HG02884 (cell line): ENCODE measurements around the gene GATB.
"Not testable (repeated sequence)": the region's sequence is repeated elsewhere in the genome, so short reads cannot be mapped to it uniquely, and the experiment has no call there.

Experiments
- ATAC-seq: cut with Tn5 transposase; IDR thresholded peaks from one replicate; pipeline ENCODE4 v1.9.1; 2021; ENCODE audit warnings: mild to moderate bottlenecking, moderate library complexity; ENCODE audit not compliant: unreplicated experiment

The GATB gene

DNA sequence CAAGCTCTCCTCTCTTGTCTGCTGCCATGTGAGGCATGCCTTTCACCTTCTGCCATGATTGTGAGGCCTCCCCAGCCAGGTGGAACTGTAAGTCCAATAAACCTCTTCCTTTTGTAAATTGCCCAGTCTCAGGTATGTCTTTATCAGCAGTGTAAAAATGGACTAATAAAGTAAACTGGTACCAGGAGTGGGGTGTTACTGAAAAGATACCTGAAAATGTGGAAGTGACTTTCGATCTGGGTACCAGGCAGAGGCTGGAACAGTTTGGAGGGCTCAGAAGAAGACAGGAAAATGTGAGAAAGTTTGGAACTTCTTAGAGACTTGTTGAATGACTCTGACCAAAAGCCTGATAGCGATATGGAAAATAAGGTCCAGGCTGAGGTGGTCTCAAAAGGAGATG, 24.0 kb downstream of the GATB start:
- not testable (repeated sequence) for ATAC-seq

- no peak for ATAC-seq
Observed at GRCh38 chr4:151736361-151736760, 24.4 kb downstream of the GATB start.

GRCh38 chr4:151731670-151732069, 29.1 kb downstream of the GATB start:
- not testable (repeated sequence) for ATAC-seq

DNA sequence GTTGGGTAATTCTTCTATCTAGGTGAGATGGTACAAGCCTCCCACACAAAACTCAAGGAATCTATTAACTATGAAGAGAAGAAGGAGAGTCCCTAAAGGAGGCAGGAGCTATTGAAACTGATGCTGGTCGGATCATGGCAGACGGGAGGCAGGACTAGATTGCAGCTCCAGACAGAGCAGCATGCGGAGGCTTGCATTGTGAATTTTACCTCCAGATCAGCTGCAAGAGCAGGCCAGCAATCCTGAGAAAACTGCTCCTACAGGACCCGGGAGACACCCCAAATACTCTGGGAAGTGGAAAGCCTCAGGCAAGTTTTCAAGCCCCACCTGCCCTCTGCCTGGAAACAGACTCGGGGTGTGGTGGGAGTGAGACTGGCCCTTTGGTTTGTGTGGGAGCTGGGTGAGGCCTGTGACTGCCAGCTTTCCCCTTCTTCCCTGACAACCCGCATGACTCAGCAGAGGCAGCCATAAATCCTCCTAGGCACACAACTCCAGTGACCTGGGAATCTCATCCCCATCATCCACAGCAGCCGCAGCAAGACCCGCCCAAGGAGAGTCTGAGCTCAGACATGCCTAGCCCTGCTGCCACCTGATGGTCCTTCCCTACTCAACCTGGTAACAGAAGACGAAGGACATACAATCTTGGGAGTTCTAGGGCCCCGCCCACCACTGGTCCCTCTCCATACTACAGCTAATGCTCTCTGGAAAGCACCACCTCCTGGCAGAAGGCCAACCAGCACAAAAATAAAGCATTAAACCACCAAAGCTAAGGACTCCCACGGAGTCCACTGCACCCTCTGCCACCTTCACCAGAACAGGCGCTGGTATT, 30.9 kb downstream of the GATB start:
- no peak for ATAC-seq

DNA sequence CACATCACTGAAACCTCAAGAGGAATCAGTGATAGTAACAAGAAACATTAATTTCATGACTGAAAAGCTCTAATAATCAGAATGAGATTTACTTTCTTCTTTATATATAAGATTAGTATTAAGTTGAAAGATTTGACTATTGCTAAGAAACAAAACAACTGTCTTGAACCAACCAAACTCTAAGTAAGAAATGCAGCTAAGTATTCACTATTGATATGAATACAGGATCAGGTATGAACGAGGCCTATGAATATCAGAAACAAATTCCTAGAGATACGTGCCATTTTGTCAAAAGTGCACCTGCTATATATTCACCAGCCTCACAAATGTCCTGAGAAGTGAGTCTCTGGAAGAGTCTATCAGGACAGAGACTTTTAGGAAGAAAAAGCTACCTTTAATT, 32.1 kb downstream of the GATB start:
- ATAC-seq: no peak

DNA sequence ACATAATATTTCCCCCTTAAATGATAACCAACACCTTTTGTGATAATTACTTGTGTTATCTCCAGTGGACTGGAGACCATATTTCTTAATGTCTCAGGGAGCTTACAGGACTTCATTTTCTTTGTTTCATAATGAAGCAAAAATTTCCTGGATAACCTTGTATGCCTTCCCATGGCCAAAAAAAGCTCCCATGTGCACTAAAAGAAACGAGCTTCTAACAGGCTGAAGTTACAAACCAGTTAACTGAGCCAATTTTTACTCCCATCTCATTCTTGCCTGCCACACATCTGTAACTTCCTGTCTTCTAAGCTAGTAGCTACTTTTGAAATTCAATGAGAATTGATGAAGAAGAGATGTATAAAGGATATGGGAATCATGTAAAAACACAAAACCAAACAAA, 32.8 kb downstream of the GATB start:
- no peak for ATAC-seq

DNA sequence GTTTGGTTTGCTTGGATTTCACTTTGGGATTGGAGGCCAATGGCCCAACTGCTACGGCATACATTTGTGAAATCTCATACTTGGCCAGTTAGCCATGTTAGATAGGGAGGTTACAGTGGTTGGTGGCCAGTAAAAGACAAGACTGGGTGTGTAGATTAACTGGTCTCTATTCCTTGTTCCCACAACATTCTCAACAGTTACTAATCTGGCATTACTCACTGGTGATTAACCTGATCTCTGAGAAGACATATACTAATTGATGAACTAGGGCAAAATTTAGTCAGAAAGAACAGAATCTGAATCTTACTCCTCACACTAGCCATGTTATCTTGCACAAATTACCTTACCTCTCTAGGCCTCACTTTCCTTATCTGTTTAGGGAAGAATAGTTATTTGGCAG, 33.4 kb downstream of the GATB start:
- ATAC-seq: no peak

- no peak for ATAC-seq
Observed at GRCh38 chr4:151725087-151725486, 35.7 kb downstream of the GATB start.

GRCh38 chr4:151721916-151722315, 38.9 kb downstream of the GATB start:
- no peak for ATAC-seq

DNA sequence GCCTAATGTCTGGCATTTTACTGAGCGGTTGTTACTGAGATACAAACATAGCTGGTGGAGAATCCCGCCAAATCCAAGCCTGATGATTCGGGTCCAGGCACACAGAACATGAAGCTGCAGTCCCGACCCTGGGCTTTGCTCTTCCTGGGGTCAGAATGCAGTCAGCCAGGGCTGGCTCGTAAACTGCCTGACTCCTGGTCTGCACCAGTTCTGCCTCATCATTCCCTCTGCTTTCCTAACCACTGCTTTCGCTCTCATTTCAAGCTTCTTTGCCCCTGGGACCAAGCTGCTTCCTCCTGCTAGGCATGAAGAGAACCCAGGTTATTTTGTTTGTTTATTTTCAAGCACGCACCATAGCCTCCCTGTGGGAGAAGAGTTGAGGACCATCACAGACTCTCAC, 39.3 kb downstream of the GATB start:
- no peak for ATAC-seq

DNA sequence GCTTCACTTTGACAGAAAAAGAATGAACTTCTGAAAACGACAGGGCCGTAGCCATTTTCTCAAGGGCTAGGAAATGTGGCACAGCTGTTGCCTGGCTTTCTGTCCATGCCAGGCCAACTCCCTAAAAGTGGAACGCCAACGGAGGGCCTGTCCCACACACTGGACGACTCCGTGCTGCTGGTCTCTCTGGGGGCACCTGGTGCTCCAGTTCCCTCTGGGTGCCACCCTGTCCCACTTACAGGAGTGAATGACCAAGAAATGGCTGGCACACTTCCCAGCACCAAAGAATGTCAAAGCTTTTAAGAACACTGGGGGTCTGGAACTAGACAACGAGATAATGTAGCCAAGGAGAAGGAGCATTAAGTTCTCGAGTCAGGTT, 40.9 kb downstream of the GATB start:
- ATAC-seq: no peak

GRCh38 chr4:151718984-151719955, 41.5 kb downstream of the GATB start:
- no peak for ATAC-seq

DNA sequence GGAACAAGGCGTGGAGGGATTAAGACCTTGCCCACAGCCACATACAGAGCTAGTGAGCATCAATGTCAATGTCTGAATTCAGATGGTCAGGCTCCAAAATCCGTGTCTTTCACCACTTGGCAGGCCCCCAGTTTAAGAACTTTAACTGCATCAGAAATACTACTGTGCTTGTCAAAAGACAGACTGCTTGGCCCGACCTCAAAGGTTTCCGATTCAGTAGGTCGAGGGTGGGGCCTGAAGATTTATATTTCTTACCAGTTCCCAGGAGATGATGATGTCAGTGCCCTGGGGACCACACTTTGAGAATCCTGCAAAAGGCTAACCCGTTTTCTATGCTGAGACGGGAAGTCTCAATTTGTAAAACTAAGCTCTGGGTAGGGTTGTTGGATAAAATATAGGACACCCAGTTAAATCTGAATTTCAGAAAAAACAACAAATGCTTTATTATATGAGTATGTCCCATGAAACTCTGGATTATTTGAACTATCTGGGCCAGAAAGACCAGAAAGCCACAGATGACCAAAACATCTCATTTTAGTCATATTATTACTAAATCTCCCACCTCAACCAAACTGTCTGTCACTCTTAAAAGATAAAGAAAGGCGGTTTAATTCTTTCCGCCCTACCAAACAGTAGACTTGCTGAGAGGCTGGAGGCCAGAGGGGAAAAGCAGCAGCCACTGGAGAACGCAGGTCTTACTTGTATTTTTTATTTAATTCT, 42.7 kb downstream of the GATB start:
- no peak for ATAC-seq

DNA sequence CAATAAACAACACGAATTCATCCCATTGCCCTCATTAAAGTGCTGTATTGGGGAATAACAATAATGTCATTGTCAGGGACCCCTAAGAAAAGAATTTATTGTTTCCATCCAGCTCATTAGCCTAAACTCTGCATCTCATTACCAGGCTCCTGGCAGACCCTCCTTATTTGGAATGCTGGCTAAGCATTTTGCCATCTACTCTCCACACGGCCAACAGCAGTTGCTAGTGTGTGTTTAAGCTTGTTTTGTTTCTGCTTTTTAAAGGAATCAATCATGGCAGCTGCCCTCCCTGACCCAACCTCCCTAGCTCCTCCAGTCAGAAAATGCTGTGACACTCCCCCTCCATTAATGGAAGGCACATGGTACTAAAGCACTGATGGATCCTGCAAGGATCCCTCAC, 43.5 kb downstream of the GATB start:
- no peak for ATAC-seq

DNA sequence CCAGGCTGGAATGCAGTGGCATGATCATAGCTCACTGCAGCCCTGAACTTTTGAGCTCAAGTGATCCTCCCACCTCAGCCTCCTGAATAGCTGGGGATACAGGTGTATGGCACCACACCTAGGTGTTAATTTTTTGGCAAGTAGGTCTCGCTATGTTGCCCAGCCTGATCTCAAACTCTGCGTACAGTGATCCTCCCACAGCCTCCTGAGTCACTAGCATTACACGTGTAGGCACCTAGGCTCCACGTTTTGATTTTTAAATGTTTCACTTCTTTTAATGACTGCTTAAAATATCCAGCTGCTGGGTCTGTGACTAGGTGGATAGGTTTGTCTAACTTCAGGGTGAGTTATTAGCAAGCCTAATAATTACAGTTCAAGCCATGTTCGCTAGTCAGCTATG, 44.5 kb downstream of the GATB start:
- no peak for ATAC-seq

DNA sequence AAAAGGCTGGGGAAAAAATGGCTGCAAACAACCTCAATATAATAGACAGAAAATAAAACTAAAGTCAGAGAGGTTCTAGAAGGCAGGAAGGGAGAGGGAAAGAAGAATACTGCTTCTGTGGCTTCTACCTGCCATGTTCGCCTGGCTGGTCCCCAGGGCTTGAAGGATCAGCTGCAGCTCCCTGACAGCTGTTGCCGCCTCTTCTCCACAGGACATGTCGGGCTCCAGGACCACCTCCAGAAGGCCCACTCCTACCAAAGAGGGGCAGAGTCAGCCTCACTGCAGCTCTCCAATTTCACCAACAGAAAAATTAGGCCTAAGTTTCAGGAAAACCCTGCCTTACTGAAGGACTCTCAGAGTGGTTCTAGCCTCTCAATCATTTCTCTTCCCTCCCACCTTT, 44.9 kb downstream of the GATB start:
- no peak for ATAC-seq

DNA sequence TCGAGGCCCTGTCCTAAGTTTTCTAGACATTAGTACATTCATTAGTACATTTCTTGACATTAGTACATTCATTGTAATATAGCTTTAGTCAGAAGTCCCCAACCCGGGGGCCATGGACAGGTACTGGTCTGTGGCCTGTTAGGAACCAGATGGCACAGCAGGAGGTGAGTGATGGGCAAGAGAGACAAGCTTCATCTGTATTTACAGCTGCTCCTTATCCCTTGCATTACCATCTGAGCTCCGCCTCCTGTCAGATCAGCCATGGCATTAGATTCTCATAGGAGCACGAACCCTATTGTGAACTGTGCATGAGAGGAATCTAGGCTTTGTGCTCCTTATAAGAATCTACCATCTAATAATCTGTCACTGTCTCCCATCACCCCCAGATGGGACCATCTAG, 48.0 kb downstream of the GATB start:
- no peak for ATAC-seq

- ATAC-seq: no peak
Observed at GRCh38 chr4:151711646-151712045, 49.2 kb downstream of the GATB start.

DNA sequence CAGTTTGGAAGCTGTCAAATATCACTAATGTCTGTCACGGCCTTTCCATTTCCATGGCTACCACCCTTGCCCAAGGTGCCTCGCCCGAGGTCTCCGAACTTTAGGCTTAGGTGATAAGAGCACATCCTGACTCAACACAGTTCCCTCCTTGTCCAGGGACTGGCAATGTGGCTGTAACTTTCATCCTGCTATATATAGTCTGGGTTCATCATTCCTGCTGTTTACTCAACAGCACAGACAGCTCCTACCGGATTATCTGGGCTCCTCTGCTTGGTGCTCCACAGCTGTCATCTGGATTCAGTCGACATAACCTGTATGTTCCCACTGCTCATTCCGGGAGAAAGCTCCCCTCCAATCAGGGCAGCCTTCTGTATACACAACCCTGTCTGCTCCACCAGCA, 51.2 kb downstream of the GATB start:
- no peak for ATAC-seq

GRCh38 chr4:151709071-151709470, 51.7 kb downstream of the GATB start:
- ATAC-seq: no peak

DNA sequence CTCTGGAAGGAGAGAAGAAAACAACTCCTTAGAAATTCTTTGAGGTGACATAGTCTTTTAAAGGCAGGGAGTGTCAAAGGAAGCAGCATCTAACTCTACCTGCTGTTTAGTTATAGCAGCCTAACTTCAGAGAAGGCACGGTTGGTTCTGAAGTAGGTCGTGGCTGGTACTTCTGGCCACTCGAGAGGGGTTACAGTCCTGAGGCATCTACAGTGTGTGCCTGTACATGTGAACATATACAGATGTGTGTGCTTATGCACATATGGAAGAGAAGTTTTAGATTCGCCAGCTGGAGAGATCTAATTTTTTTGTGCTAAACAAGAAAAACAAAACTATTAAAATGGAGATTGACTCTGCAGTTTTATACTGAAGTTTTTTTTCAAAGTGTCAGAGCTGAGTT, 52.7 kb downstream of the GATB start:
- ATAC-seq: no peak
